Mesenteric fat pad (tissue), 1 donor: ENCODE data around the gene ADGRB2. TPM values are rescaled to one million over a fixed set of nuclear protein-coding genes. Genes with fewer than 3 reads are reported as not detected.
"Not testable (repeated sequence)": the region's sequence is repeated elsewhere in the genome, so short reads cannot be mapped to it uniquely, and the experiment has no call there.

ENCODE experiments used
- DNase-seq: peaks from one replicate; pipeline ENCODE4 v3.0.0-alpha.2; 2020; ENCODE audit warnings: low spot score
- total RNA-seq: library from RNA; stranded (reverse); fragmentation: NEBNext Ultra II Directional; extraction: Animal tissue kit (Norgen Biotek cat#: 25700); gene quantifications from one replicate; pipeline ENCODE4 v1.2.1, GENCODE V29; 2021
- donor health status: DM: yes; HTN: yes; CAD: no.

Gene ADGRB2
- total RNA-seq, 1 donor from 2014 or later: 3.9 TPM

- DNase-seq: no peak
Measured at GRCh38 chr1:31730336-31731048, 33.6 kb downstream of the ADGRB2 start.

- no peak for DNase-seq
Measured at GRCh38 chr1:31727849-31728248, 36.3 kb downstream of the ADGRB2 start.

- no peak for DNase-seq
Measured at GRCh38 chr1:31727195-31727594, 36.9 kb downstream of the ADGRB2 start.

GRCh38 chr1:31726715-31727114 is 37.4 kb downstream of the ADGRB2 start:
- DNase-seq: no peak

GRCh38 chr1:31725777-31726535 is 38.2 kb downstream of the ADGRB2 start:
- DNase-seq: no peak

- no peak for DNase-seq
Measured at GRCh38 chr1:31725134-31725533, 39.0 kb downstream of the ADGRB2 start.

- no peak for DNase-seq
Measured at GRCh38 chr1:31723828-31724359, 40.2 kb downstream of the ADGRB2 start.

- no peak for DNase-seq
Measured at GRCh38 chr1:31718327-31718897, 45.7 kb downstream of the ADGRB2 start.

GRCh38 chr1:31717341-31717740 is 46.8 kb downstream of the ADGRB2 start:
- DNase-seq: no peak

- no peak for DNase-seq
Measured at GRCh38 chr1:31715873-31716220, 48.3 kb downstream of the ADGRB2 start.

GRCh38 chr1:31715087-31715872 is 48.9 kb downstream of the ADGRB2 start:
- peak; percentile 95 for DNase-seq

- DNase-seq: no peak
Measured at GRCh38 chr1:31714442-31715086, 49.6 kb downstream of the ADGRB2 start.

- no peak for DNase-seq
Measured at GRCh38 chr1:31712630-31713029, 51.5 kb downstream of the ADGRB2 start.

GRCh38 chr1:31712068-31712467 is 52.1 kb downstream of the ADGRB2 start:
- DNase-seq: no peak

- DNase-seq: no peak
Measured at GRCh38 chr1:31708324-31708723, 55.8 kb downstream of the ADGRB2 start.

GRCh38 chr1:31707711-31708110 is 56.4 kb downstream of the ADGRB2 start:
- DNase-seq: no peak

- not testable (repeated sequence) for DNase-seq
Measured at GRCh38 chr1:31707059-31707600, 57.0 kb downstream of the ADGRB2 start.

GRCh38 chr1:31706384-31707058 is 57.6 kb downstream of the ADGRB2 start:
- no peak for DNase-seq

GRCh38 chr1:31705080-31705866 is 58.9 kb downstream of the ADGRB2 start:
- no peak for DNase-seq
